Measurements from ENCODE around the gene TCEA3. TPM values are rescaled to one million over a fixed set of nuclear protein-coding genes. Genes with fewer than 3 reads are reported as not detected.

Gene TCEA3
- total and polyA plus RNA-seq, 11 donors = 21.5 to 87.3 (median 55.9) TPM

DNA sequence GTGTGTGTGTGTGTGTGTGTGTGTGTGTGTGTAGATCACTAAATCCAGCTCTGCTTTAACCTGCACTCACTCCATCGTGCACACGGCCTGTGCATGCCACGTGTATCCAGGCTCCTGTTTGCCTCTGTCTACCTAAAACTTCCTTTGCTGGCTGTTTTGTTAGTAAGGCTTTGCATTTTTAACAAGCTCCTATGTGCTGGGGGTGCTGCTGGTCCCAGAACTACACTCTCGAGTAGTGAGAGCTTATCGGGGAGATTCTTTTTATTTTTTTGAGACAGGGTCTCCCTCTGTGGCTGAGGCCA, 596 bp upstream of the TCEA3 start:
- peaks cover 0 to 16% (median 0%) of the 10 kb centered on the region in 9 donors for H3K27me3 ChIP-seq
- WGBS, 4 donors = 23 to 32% (median 29%) methylated on average over 5 of the region's 5 CpGs
- peak overlapping the region in 9 of 12 donors; percentile 60 to 95 (median 85) for H3K27ac ChIP-seq
- ATAC-seq (peak in 2 of 4 donors; percentile 1), DNase-seq (no peak)
- no peaks in the 10 kb centered on the region for H3K9me3 ChIP-seq
- peak overlapping the region in 8 of 12 donors; percentile 68 to 95 (median 73) for H3K4me3 ChIP-seq
- peaks cover 0 to 47% (median 34%) of the 10 kb centered on the region in 12 donors for H3K4me1 ChIP-seq
- intact Hi-C loops (cut with DNase I) = loop anchor here in 1 of 10 donors (5.0 kb wide), 1 partner anchor 42 kb away; no protein-coding TSS in a partner anchor
- peaks cover 0 to 17% (median 13%) of the 10 kb centered on the region in 9 donors for H3K36me3 ChIP-seq
- TF ChIP-seq POLR2A (IDR thresholded peaks at IDR 0.05) = no peak
- TF ChIP-seq, protein P1, sequence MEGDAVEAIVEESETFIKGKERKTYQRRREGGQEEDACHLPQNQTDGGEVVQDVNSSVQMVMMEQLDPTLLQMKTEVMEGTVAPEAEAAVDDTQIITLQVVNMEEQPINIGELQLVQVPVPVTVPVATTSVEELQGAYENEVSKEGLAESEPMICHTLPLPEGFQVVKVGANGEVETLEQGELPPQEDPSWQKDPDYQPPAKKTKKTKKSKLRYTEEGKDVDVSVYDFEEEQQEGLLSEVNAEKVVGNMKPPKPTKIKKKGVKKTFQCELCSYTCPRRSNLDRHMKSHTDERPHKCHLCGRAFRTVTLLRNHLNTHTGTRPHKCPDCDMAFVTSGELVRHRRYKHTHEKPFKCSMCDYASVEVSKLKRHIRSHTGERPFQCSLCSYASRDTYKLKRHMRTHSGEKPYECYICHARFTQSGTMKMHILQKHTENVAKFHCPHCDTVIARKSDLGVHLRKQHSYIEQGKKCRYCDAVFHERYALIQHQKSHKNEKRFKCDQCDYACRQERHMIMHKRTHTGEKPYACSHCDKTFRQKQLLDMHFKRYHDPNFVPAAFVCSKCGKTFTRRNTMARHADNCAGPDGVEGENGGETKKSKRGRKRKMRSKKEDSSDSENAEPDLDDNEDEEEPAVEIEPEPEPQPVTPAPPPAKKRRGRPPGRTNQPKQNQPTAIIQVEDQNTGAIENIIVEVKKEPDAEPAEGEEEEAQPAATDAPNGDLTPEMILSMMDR (IDR thresholded peaks at IDR 0.05) = no peak

DNA sequence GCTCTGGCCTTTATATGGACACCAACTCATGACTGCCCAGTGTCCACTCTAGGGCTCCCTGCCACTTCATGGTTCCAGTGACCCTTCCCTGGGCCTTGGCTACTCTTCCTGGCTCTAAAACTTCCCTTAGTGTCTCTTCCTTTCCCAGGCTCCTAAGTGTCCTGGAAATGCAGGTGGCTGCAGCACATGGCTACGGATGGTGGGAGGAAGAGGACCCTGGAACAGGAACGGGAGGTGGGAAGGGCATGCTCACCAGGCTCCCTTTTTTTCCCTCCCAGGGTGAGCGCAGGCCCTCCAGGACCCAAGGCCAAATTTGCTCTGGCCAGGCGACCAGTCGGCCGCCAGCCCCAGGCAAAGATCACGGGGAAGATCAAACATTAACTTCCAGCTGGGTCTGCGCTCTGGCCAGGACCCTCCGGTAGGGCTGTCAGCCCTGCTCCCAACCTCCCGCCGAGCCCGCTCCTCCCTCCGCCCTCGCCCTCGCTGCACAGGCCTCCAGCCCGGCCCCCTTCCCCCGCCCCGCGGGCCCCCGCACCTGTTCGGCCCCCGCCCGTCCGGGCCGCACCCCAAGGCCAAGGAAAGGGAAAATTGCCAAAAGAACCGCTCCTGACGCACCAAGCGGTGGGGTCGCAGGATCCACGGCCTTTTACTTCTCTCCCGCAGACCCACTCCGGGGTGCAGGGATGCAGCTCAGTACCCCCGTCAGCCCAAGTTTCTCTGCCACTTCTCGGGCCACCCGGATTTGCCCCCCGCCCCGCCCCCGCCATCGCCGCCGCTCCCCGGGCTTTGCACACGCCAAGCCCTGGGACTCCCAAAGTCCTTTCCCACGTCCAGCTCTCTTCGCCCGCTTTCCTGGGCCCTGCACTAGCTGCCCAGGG, 894 bp downstream of the TCEA3 start:
- peak in 4 of 5 donors; percentile 48 to 58 (median 50) for DNase-seq
- TF ChIP-seq POLR2A (IDR thresholded peaks at IDR 0.05) = no peak
- TF ChIP-seq, protein P1 (IDR thresholded peaks at IDR 0.05) = no peak
- Histone ChIP-seq H3K4me3 (peak overlapping the region; percentile 50 to 95 (median 70)), H3K4me1 (peaks cover 0 to 51% (median 34%) of the 10 kb centered on the region in 12 donors), H3K27ac (peak overlapping the region; percentile 60 to 95 (median 85)), H3K9me3 (no peaks in the 10 kb centered on the region), H3K27me3 (peaks cover 0 to 16% (median 0%) of the 10 kb centered on the region in 9 donors), H3K36me3 (peaks cover 0 to 3% (median 0%) of the 10 kb centered on the region in 9 donors)
- WGBS, 4 donors = 5 to 8% (median 5%) methylated on average over 11 to 46 of the region's 46 CpGs
- peak in 3 of 4 donors; percentile 27 to 45 (median 33) for ATAC-seq
- intact Hi-C loops (cut with DNase I) = loop anchor here in 4 of 10 donors (2.0 to 5.0 kb wide), 3 partner anchors 59 to 81 kb away; partner anchors contain the start of genes ASAP3 (in 3 of the 4) and HNRNPR (in 1 of the 4)

DNA sequence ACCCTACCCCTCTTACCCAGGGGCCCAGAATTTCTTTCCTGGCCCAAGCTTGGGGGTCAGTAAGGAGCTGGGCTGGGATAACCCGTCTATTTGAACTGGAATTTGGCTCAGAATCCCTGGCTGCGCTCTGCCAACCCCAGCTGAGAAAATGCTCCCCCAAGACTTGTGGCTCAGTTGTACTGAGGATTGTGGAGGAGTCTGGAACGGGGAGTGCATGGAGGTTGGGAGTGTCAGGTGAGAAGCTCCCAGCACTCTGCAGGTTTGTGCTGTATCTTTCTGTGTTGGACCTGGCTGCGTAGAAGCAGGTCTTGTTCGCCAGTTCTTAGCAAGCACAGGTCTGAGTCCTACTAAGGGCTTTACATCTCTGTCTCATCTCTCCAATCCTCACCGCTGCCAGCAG, 1.6 kb downstream of the TCEA3 start:
- peaks cover 0 to 16% (median 0%) of the 10 kb centered on the region in 9 donors for H3K27me3 ChIP-seq
- H3K4me3 ChIP-seq = peak overlapping the region in 8 of 12 donors; percentile 50 to 95 (median 73)
- peaks cover 0 to 53% (median 35%) of the 10 kb centered on the region in 12 donors for H3K4me1 ChIP-seq
- H3K36me3 ChIP-seq = no peaks in the 10 kb centered on the region
- peak overlapping the region in 11 of 12 donors; percentile 71 to 95 (median 85) for H3K27ac ChIP-seq
- H3K9me3 ChIP-seq = no peaks in the 10 kb centered on the region
- WGBS, 4 donors = 55 to 67% (median 62%) methylated on average over 5 to 6 of the region's 6 CpGs
- DNase-seq = no peak
- peak in 1 of 4 donors; percentile 1 for ATAC-seq
- intact Hi-C loops (cut with DNase I) = loop anchor here in 4 of 10 donors (2.0 to 5.0 kb wide), 3 partner anchors 59 to 81 kb away; partner anchors contain the start of genes ASAP3 (in 3 of the 4) and HNRNPR (in 1 of the 4)
- TF ChIP-seq, protein P1 (IDR thresholded peaks at IDR 0.05) = no peak
- TF ChIP-seq POLR2A (IDR thresholded peaks at IDR 0.05) = no peak
